SHP77 (cell line): ENCODE data around the gene MAN1A1.

ENCODE experiments used
- DNase-seq, 2 experiments: peaks; one replicate each; lab custom pipeline; 2025; lab: John Stamatoyannopoulos, UW

The MAN1A1 gene

DNA sequence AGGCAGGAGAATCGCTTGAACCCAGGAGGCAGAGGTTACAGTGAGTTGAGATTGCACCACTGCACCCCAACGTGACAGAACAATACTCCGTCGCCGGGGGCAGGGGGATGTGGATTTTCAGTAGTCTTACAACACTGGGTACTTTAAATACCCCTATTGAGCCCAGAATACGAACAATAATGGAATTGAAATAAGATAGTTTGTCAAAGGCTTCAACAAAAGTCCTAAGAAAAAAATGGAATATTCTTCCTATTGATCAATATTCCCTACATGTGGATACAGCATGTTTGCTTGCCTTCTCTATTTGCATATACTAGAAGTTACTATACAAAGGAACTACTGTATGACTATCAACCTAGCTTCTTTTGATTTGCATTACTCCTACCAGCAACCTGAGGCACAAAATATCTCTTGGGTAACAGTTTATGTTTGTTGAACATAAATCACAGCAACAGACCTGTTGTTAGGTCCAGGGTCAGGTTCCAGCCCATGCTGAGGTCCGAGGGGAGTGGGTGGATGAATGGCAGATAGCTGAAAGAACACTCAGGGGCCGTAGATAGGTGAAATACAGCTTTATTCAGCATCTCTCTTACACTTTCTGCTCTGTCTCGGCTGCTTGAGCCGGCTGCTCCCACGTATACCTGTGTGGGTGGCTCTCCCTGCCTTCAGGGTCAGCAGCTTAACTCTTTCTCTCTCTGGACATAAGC is 23.8 kb downstream of the MAN1A1 start:
- no peak for DNase-seq

- no peak for DNase-seq
Observed at GRCh38 chr6:119324718-119325117, 24.8 kb downstream of the MAN1A1 start.

GRCh38 chr6:119323931-119324330 is 25.6 kb downstream of the MAN1A1 start:
- no peak for DNase-seq

GRCh38 chr6:119323478-119323877 is 26.1 kb downstream of the MAN1A1 start:
- no peak for DNase-seq

- DNase-seq, result no peak
Observed at GRCh38 chr6:119322715-119323350, 26.7 kb downstream of the MAN1A1 start.

GRCh38 chr6:119322034-119322433 is 27.5 kb downstream of the MAN1A1 start:
- no peak for DNase-seq

GRCh38 chr6:119319694-119320093 is 29.9 kb downstream of the MAN1A1 start:
- DNase-seq, result no peak

DNA sequence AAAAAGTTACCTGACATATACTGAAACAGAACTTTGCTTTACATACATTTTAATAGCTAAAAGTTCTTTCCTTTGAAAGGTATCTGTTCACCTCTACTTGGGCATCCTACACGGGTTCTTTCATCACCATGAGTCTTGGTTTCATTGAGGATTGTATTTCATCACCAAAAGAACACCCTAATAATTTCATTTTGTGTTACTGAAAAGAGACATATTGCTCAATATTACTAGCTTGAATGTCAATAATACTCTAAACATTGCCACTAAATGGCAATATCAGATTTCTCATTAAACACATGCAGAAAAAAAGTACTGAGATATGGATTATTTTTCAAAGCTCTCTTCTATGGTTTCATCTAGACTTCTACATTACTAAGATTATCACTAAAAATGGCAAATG is 30.8 kb downstream of the MAN1A1 start:
- DNase-seq, result no peak

- DNase-seq, result no peak
Observed at GRCh38 chr6:119318176-119318575, 31.4 kb downstream of the MAN1A1 start.

GRCh38 chr6:119317007-119317406 is 32.6 kb downstream of the MAN1A1 start:
- DNase-seq, result no peak

DNA sequence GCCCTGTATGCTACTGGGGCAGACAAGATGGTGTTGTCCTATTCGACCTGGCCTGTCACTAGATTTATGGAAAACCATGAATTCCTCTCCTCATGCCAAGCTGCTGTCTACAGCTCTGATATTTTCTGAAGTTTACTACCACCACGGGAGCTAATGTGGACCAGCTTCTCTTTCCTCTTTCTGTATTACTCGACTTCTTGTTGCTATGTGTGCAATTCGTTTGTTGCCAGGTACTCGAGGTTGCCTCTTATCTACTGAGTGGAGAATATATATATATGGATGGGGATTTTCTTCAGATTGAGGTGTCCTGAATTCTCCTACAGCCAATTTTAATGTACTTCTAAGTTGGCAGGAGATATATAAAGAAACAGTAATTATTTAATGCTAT is 34.7 kb downstream of the MAN1A1 start:
- DNase-seq, result no peak

GRCh38 chr6:119313937-119314884 is 35.4 kb downstream of the MAN1A1 start:
- no peak for DNase-seq

DNA sequence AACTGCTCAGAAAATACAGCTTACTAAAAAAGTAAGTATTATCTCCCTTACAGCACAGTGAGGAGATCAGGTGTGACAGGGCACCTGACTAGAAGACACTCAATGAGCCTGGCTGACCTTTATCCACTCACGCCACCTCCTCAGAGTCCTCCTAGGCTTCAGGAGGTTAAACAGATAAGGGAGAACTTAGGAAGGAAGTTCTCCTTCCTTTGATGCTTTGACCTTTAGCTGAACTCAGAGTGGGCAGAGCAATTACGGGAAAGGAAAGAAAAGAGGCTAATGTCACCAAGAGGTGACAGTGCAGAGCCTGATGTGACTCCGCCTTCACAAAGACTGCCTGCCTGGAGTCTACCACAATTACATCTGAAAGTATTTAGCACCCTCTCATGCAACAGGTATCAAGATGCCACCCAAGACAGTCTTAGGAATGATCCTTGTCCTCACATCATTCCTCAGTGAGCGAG is 36.7 kb downstream of the MAN1A1 start:
- DNase-seq, result no peak

- DNase-seq, result no peak
Observed at GRCh38 chr6:119312441-119312840, 37.1 kb downstream of the MAN1A1 start.

DNA sequence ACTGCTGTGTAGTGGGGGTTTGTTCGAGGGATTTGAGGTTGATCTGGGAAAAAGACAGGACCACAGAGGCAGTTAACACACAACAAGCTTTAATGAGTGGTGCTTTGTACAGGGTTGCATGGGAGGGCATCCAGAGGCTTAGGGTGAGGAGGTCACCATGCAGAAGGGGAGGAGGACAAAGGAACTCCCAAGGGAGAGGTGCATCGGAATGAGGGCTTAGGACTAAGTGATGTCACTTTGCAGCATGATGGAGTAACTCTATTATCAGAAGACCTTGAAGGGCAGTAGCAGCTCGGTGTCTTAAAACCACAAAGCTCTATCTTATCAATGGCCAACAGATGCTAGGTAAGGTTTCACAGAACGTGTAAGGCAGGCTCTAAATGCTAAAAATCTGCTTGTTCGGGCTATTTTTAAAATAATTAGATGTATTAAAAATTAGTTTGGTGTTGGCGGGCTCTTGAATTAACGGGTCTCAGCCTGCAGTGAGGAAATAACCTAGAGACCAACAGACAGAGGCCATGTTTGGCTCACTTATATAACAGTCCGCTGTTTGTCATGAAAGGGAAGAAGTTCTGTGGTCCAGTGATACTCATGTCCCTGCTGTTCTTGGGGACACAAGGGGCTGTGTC is 37.9 kb downstream of the MAN1A1 start:
- DNase-seq, result no peak

DNA sequence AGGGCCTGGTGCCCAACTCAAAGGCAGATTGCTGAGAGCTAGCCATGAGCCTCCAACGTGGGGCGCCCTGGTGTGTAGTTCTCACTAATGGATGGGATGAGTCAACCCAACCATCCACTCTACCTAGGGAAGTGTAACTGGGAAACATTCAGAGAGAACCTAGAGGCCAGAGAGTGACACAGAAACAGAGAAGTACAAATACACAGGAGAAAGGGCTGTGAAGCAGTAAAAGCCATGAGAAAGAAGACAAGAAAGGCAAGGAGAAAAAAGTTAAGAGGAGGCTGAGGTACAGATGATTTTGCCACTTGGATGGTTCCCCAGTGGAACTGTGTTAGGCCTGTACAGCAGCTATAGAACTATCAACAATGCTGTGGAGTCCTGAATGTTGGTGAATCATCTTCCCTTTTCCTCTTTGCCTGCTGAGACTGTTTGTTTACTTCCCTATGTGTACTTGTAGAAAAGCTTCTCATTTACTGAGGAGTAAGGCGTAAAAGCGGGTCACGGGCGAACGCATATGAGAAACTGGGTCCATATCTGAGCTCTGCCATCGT is 39.0 kb downstream of the MAN1A1 start:
- no peak for DNase-seq

- DNase-seq, result no peak
Observed at GRCh38 chr6:119308991-119309657, 40.4 kb downstream of the MAN1A1 start.

DNA sequence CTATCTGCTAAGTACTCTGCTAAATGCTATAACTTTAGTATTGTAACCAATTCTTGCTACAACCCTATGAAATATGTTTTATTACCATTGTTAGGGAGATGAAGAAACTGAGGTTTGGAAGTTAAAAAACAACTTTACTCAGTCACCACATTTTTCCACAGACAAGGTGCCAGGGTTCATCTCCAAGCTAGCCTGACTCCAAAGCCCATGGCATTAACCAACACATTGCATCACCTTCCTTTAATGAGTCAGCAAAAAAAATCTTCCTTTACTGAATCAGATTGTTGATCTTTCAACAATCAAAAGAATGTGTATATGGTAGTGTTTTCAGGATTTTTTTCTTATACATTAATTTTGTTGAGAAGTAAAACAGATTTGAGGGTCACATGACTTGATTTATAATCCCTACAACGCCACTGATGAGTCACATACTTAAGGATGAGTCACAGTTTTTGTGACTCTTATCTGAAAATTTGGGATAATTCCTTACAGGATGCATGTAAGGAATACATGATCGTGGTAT is 41.5 kb downstream of the MAN1A1 start:
- DNase-seq, result no peak

- no peak for DNase-seq
Observed at GRCh38 chr6:119307056-119307455, 42.5 kb downstream of the MAN1A1 start.

DNA sequence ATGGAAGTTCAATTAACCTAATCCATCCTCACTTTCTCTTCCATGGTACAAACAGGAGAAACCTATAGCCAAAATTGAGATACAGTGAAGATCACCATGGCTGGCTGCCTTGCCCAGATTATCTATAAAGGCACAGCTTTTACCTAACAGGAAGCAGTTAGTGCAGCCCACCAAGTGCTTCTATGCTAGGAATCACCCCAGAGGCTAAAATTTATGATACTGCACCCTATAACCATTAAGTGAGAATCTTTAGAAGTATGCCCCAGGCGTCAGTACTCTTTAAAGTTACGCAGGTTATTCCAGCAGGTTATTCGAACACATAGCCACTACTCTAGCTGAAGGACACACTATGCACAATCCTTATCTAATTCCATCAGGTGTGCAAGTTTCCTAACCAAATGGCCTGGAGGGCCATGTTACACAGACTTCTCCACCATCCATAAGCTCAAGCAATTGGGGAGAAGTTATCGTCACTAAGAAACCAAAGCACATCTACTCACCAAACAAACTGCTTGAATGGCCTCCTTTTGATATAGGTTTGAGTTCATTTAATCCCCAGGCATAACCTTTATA is 43.1 kb downstream of the MAN1A1 start:
- no peak for DNase-seq
